ENCODE data around the gene ARHGAP22.

Gene ARHGAP22

DNA sequence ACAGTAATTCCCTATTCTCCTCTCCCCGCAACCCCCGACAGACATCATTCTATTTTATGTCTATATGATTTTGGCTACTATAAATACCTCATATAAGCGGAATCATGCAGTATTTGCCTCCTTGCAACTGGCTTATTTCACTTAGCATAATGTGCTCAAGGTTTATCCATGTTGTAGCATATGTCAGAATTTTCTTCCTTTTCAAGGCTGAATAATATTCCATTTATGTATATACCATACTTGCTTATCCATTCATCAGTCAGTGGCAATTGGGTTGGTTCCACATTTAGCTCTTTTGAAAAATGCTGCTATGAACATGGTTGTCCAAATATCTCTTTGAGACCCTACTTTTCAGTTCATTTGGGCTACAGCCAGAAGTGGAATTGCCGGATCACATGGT, 191.9 kb downstream of the ARHGAP22 start:
- DNase-seq = no peak

DNA sequence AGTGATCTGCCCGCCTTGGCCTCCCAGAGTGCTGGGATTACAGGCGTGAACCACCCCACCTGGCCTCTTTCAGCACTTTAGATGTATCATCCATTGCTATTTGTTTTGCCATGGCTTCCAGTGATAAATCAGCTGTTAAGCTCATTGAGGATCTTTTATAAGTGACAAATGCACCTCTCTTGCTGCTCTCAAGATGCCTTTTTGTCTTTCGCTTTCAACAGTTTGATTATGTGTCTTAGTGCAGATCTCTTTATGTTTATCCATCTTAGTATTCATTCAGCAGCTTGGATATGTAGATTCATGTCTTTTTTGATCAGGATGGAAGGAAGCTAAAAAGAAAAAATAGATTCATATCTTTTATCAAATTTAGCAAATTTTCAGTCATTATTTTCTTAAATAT, 192.8 kb downstream of the ARHGAP22 start:
- DNase-seq = no peak

DNA sequence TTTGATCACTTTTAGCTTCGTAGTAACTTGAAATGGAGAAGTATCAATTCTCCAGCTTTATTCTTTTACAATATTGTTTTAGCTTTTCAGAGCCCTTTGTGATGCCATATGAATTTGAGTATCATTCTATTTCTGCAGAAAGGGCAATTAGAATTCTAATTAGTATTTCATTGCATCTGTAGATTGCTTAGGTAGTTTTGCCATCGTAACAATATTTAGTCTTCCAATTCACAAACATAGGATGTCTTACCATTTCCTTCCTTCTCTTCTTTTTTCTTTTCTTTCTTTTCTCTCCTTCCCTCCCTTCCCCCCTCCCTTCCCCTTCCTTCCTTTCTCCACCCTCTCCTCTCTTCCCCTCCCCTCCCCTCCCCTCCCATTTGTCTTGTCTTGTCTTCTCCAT, 193.4 kb downstream of the ARHGAP22 start:
- no peak for DNase-seq

DNA sequence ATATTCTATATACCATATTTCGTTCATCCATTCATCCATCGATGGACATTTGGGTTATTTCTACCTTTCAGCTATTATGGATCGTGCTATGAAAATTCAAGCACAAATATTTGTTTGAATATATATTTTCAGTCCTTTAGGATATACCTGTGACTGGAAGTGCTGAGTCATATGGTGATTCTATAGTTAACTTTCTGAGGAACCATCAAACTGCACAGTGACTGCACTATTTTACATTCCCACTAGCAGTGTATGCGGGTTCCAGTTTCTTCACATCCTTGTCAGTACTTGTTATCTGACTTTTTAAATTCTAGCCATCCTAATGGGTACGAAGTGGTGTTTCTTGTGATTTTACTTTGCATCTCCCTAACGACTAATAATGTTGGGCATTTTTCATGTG, 194.4 kb downstream of the ARHGAP22 start:
- no peak for DNase-seq

DNA sequence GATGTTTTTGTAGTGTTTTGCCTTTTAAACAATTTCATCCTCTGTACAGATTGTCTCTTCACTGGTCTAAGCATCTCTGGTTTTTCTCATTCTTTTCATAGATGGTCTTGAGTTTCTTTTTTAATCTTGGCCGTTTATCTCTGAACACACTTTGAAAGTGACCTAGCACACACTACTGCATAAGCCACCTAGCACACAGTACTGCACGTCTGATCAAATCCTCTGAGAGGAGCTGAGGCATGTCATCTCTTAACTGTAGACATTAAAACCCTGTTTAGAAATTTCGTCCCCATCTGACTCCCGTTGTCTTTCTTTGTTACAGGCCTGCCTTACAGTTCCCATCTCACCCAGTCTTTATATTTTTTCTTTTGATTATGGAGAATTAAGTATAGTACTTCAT, 198.2 kb downstream of the ARHGAP22 start:
- DNase-seq = no peak

DNA sequence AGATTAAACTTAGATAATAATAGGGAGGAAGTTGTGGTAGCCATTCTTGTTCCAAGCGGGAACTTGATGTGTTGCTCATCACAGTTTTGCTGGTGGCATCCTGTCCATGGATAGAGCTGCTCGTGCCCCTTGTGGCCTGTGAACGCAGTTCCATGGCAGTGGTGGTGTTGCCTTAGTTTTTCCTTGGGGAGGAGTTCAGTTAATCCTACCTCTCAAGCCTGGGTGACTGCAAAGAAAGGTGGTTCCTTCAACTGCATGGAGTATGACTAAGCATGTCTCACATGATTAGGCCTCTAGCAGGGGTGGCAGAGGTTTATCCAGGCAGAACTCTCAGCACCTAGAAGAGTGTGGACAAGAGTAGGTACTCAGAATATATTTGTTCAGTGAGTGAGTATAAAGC, 198.7 kb downstream of the ARHGAP22 start:
- DNase-seq = no peak

DNA sequence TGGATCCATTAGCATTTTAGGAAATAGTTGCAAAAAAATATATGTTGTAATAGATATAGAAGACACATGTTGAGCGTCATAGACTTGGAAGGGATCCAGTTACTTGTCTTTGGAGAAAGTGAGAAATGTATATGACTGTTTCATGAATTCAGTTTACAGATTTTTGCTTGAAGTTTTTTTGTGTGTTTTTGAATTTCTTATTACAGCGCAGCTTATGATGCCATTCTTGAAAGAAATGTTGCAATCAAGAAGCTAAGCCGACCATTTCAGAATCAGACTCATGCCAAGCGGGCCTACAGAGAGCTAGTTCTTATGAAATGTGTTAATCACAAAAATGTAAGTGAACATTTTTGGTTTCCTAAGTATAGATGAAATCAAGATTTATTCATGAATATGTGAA, 200.2 kb downstream of the ARHGAP22 start:
- no peak for DNase-seq

DNA sequence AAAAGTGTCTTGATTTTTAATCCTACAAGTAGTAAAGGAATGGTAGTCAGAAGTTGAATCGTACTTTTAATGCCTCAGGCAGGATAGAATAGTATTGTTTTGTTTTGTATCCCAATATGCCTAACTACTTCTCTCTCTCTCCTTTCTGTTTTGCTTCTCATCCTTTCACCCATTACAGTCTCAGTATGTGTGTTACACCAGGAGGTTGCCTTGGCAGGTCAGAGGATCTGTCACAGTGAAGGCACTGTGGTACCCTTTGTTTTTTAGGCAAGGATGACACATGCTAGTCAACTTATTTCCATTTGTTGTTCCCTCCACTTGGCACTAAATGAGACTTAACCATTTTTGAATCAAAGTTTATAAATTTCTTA, 204.0 kb downstream of the ARHGAP22 start:
- no peak for DNase-seq

DNA sequence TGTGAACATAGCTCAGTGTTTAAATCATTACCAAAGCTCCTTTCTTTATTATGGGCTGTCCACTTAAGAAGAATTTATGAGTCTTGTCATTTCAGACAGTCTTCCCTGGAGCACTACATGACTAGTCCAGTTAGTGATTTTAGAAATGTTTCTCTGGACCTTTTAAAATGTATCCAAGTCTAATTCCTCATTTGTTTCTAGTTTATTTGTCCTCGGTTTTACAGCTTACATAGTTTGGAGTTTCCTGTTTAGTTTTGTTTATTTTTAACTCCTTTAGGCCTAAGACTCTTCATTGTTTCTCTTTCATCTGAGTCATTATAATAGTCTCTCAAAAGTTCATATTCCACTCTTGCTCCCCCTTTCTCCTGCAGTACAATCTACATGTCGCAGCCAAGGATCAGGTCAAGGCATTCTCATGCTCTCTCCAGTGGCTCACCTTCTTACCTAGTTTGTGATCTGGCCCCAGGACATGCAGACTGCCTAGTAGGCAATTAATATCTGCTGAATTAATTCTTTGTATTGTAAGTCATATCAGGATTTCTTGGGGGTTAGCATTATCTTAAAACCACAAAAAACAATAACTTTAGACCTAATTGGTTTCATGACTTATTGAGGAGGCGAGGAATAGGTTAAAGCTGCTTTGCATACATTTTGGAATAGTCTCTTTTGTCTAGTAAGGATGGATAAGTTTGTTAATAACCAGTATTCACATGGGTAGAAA, 204.6 kb downstream of the ARHGAP22 start:
- DNase-seq = no peak

DNA sequence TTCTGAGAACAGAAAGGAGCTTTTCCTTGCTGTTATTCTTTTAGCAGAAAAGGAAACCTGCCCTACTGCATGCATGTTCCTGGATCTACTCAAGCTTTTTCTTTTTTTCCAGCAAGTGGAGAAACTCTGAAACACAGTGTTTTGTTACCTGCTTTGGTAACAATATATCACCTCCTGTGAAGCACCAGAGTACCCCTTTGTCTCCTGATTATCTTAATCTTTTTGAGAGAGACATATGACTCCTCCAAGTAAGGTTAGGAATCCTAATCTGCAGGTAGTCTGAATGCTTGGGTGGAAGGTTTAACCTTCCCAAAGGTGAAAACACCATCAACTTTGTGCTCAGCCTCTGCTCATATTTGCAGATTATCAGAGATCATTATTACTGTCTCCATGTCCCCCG, 205.3 kb downstream of the ARHGAP22 start:
- no peak for DNase-seq

DNA sequence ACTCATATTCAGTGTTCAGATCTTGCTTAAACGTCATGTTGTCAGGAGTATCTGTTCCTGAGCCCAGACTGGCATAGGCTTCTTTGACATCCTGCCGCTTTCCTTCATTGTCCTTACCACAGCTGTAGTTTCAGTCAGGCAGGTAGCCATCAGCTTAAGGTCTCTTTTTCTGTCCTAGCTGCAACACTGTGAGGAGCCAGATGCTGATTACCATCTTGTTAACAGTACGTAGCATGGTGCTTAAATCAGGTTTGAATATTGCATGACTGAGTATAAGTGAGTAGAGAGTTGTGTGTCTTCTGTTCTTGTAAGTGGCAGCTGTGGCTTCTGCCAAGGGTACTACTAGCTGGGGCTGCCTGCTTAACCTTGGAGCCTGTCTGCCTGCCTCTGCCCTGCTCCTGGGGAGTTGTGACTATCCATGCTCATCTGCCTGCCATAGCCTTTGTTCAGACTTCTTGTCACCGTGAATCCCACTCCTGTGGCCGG, 205.8 kb downstream of the ARHGAP22 start:
- DNase-seq = no peak

DNA sequence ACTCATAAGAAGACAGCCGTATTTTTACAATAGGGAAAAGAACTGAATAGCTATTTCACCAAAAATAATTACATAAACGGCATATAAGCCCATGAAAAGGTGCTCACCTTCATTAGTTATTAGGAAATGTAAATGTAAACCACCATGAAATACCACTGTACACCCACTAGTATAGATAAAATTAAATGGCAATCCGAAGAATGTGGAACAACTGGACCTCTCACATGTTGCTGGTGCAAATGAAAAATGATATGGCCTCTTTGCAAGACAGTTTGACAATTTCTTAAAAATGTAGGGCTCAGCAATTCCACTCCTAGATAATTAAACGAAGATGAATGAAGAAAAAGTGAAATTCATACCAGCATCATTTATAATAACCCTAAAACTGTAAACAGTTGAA, 206.6 kb downstream of the ARHGAP22 start:
- DNase-seq = no peak
